HG02798 (cell line): ENCODE measurements around the gene EFCAB8.
"Not testable (repeated sequence)": the region's sequence is repeated elsewhere in the genome, so short reads cannot be mapped to it uniquely, and the experiment has no call there.

Source experiments
- ATAC-seq: cut with Tn5 transposase; IDR thresholded peaks from one replicate; pipeline ENCODE4 v1.9.1; 2021; ENCODE audit warnings: mild to moderate bottlenecking; ENCODE audit not compliant: unreplicated experiment, poor library complexity

EFCAB8 gene

GRCh38 chr20:32966881-32967781, 108.4 kb downstream of the EFCAB8 start:
- ATAC-seq = no peak

GRCh38 chr20:32967961-32968457, 109.3 kb downstream of the EFCAB8 start:
- no peak for ATAC-seq

- no peak for ATAC-seq
These were observed 109.9 kb downstream of the EFCAB8 start for GRCh38 chr20:32968478-32969241.

- no peak for ATAC-seq
These were observed 110.8 kb downstream of the EFCAB8 start for GRCh38 chr20:32969356-32970114.

GRCh38 chr20:32970115-32970972, 111.6 kb downstream of the EFCAB8 start:
- no peak for ATAC-seq

GRCh38 chr20:32970973-32971300, 112.2 kb downstream of the EFCAB8 start:
- no peak for ATAC-seq

GRCh38 chr20:32971703-32972161, 113.0 kb downstream of the EFCAB8 start:
- ATAC-seq = peak; percentile 26

- ATAC-seq = peak; percentile 81
These were observed 113.7 kb downstream of the EFCAB8 start for GRCh38 chr20:32972181-32973076.

- no peak for ATAC-seq
These were observed 114.5 kb downstream of the EFCAB8 start for GRCh38 chr20:32973077-32973717.

- not testable (repeated sequence) for ATAC-seq
These were observed 115.7 kb downstream of the EFCAB8 start for GRCh38 chr20:32974204-32975064.

GRCh38 chr20:32975121-32975520, 116.4 kb downstream of the EFCAB8 start:
- not testable (repeated sequence) for ATAC-seq

GRCh38 chr20:32975698-32976674, 117.3 kb downstream of the EFCAB8 start:
- ATAC-seq = no peak

- no peak for ATAC-seq
These were observed 118.0 kb downstream of the EFCAB8 start for GRCh38 chr20:32976746-32977145.

GRCh38 chr20:32977281-32978008, 118.7 kb downstream of the EFCAB8 start:
- no peak for ATAC-seq

GRCh38 chr20:32978009-32978335, 119.2 kb downstream of the EFCAB8 start:
- ATAC-seq = no peak
